Esophagus muscularis mucosa (tissue), 4 donors: ENCODE measurements around the gene PRIM1. TPM values are rescaled to one million over a fixed set of nuclear protein-coding genes. Genes with fewer than 3 reads are reported as not detected.

Source experiments
- DNase-seq: peaks from one replicate; pipeline ENCODE4 v3.0.0-alpha.2; 2017; ENCODE audit errors: extremely low spot score
- H3K27ac ChIP-seq, 4 donors: fragments of 200-600 bp; sonication (generic); replicated peaks in 1 of 4; 1 replicate in 3 of 4; 2 replicates in 1 of 4; pipeline ENCODE4 v1.5.1; 2016 to 2019; ENCODE audit warnings: mild to moderate bottlenecking in 1 of 4
- H3K27me3 ChIP-seq, 4 donors: fragments of 200-600 bp; sonication (generic); one replicate each; pipeline versions ENCODE4 v1.5.1 to v1.6.0; 2016 to 2019
- H3K36me3 ChIP-seq, 4 donors: fragments of 200-600 bp; sonication (generic); one replicate each; pipeline ENCODE4 v1.5.1; 2016 to 2019
- H3K4me1 ChIP-seq, 4 donors: fragments of 200-600 bp; sonication (generic); one replicate each; pipeline ENCODE4 v1.5.1; 2016 to 2019
- H3K4me3 ChIP-seq, 4 donors: fragments of 200-600 bp; sonication (generic); 1 replicate in 2 of 4; 2 replicates in 2 of 4; pipeline ENCODE4 v1.5.1; 2016 to 2019; ENCODE audit warnings: mild to moderate bottlenecking in 4 of 4, moderate library complexity in 1 of 4
- H3K9me3 ChIP-seq, 4 donors: fragments of 200-600 bp; sonication (generic); 1 replicate in 3 of 4; 2 replicates in 1 of 4; pipeline ENCODE4 v1.5.1; 2016 to 2019
- CTCF ChIP-seq, 3 experiments: fragments of 200-600 bp in 2 of 3; fragments of 450-650 bp in 1 of 3; sonication (generic) in 2 of 3; IDR thresholded peaks; one replicate each; pipeline ENCODE4 v1.5.1; 2017 to 2019; ENCODE audit warnings: antibody characterized with exemption in 3 of 3, mild to moderate bottlenecking in 2 of 3, moderate library complexity in 1 of 3
- EP300 ChIP-seq: sonication (generic); formaldehyde crosslinking; IDR thresholded peaks from one replicate; pipeline ENCODE4 v1.6.1; 2017; ENCODE audit warnings: antibody characterized with exemption
- POLR2A ChIP-seq: fragments of 450-650 bp; IDR thresholded peaks from one replicate; pipeline ENCODE4 v1.6.1; 2017; ENCODE audit warnings: antibody characterized with exemption, moderate library complexity, mild to moderate bottlenecking, low read depth
- POLR2AphosphoS5 ChIP-seq, 2 donors: sonication (generic); formaldehyde crosslinking; IDR thresholded peaks; one replicate each; pipeline ENCODE4 v1.6.1; 2017; ENCODE audit warnings: antibody characterized with exemption in 2 of 2
- WGBS: methylation state at CpG from one replicate; pipeline ENCODE4 v1.1.5; 2018; 5-methylcytosine and 5-hydroxymethylcytosine counted together
- intact Hi-C: fragments of 100-400 bp; cut with DNase I; formaldehyde crosslinking; loops from one replicate; pipeline ENCODE4 v1.15.1; 2023
- total RNA-seq, 4 donors: library from RNA; depleted of rRNA; stranded (reverse); fragments of >200 nt; gene quantifications; one replicate each; pipeline versions ENCODE4 v1.1.0 to v1.2.1, GENCODE V29; 2016

The PRIM1 gene
- total RNA-seq, 4 donors from 2014 or later, result 2.2 to 4.2 (median 3.2) TPM

DNA sequence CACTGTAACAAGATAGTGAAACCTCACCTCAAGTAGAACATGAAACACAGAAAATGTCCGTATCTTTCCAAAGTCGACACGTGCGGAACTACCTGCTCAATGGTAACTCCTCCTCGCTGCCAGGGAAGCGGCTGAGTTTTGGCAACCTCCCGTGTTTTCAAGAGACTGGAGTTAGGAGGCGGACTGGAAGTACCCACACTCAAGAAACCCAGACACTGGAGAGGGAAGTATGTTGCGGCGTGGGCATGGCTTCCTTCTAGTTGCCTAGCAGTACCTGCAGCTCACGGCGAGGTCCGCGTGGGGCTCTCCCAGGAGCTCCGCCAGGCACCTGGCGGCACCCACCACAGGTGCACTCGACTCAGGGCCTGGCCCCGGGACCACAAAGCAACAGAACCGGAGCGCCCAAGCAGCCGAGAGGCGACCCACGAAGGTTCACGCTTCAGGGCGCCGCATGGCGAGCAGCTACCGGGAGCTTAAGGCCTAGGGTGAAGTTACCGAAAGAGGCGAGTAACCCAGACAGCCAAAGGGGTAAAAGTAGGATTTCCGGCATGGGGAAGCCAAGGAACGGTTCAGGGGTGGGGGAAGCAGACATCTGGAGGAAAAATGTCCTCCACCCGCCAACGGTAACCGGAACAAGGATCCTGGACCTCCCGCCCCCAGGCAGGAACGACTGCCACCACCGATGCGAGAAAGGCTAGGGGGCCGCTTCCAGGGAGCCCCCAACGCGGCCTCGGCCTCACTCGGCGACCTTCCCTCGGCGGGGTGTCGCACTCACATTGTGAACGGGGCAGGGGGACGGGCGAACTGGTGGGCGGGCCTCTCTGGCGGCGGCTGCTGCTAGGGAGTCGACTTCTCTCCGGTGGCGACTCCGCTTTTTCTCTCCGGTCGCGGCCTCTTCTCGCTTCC lies 64.6 kb downstream of the PRIM1 start:
- intact Hi-C loops, result loop anchor here (1.0 to 5.0 kb wide), 2 partner anchors 38 to 40 kb away; partner anchors contain the start of genes ATP5F1B and NACA
- WGBS, result under 1% methylated on average over 27 of the region's 62 CpGs
- Histone ChIP-seq H3K27me3 (no peaks in the 10 kb centered on the region), H3K9me3 (no peaks in the 10 kb centered on the region), H3K4me1 (peaks cover 28 to 57% (median 49%) of the 10 kb centered on the region in 4 donors), H3K4me3 (peak overlapping the region; percentile 80 to 98 (median 96)), H3K36me3 (peaks cover 0 to 5% (median 2%) of the 10 kb centered on the region in 4 donors), H3K27ac (peak overlapping the region; percentile 99 to 100 (median 100))
- DNase-seq, result peak; percentile 92
- TF ChIP-seq POLR2AphosphoS5 (IDR thresholded peaks at IDR 0.05), result peak in 1 of 2 donors; percentile 52
- TF ChIP-seq POLR2A, result no peak

GRCh38 chr12:56684745-56685359 lies 67.3 kb downstream of the PRIM1 start:
- H3K4me1 ChIP-seq, result peaks cover 48 to 82% (median 71%) of the 10 kb centered on the region in 4 donors
- WGBS, result 56% methylated on average over 8 of the region's 8 CpGs
- H3K4me3 ChIP-seq, result peak overlapping the region; percentile 22 to 80 (median 26)
- peaks cover 0 to 16% (median 8%) of the 10 kb centered on the region in 4 donors for H3K36me3 ChIP-seq
- H3K27me3 ChIP-seq, result no peaks in the 10 kb centered on the region
- TF ChIP-seq POLR2A (no peak), POLR2AphosphoS5 (IDR thresholded peaks at IDR 0.05) (no peak), CTCF (IDR thresholded peaks at IDR 0.05) (no peak), EP300 (no peak)
- DNase-seq, result no peak
- intact Hi-C loops, result loop anchor here (5.0 kb wide), 1 partner anchor 38 kb away; the partner anchor contains the start of gene ATP5F1B
- H3K27ac ChIP-seq, result peak overlapping the region; percentile 8 to 100 (median 22)
- H3K9me3 ChIP-seq, result no peaks in the 10 kb centered on the region

- no peaks in the 10 kb centered on the region for H3K9me3 ChIP-seq
- H3K4me3 ChIP-seq, result no peak overlapping the region
- no peak overlapping the region for H3K27ac ChIP-seq
- DNase-seq, result no peak
- H3K36me3 ChIP-seq, result peaks cover 0 to 26% (median 8%) of the 10 kb centered on the region in 4 donors
- TF ChIP-seq CTCF (IDR thresholded peaks at IDR 0.05), result no peak
- intact Hi-C loops, result no loop called here
- H3K4me1 ChIP-seq, result peaks cover 62 to 95% (median 83%) of the 10 kb centered on the region in 4 donors
- H3K27me3 ChIP-seq, result no peaks in the 10 kb centered on the region
- 89% methylated on average over 6 of the region's 6 CpGs for whole genome bisulfite sequencing
Observed at GRCh38 chr12:56682323-56682722, 69.8 kb downstream of the PRIM1 start.

Other genes starting within 250 kb of the PRIM1 start
- 10 to 100 TPM; 31.6 to 49.4 (median 40.4) TPM for gene RBMS2, start 230.5 kb downstream of the PRIM1 start, total RNA-seq
- 10 to 100 TPM; 45.4 to 65.6 (median 61.5) TPM for gene BAZ2A, start 122.0 kb downstream of the PRIM1 start, total RNA-seq
- 100 to 1,000 TPM; 383 to 465 (median 424) TPM for gene ATP5F1B, start 106.3 kb downstream of the PRIM1 start, total RNA-seq
- 100 to 1,000 TPM in 1 of 4 donors, 10 to 100 TPM in 3; 86.8 to 118 (median 92.0) TPM for gene PTGES3, start 64.0 kb downstream of the PRIM1 start, total RNA-seq
- gene NACA, start 27.0 kb downstream of the PRIM1 start, total RNA-seq, result 1,000 to 10,000 TPM in 3 of 4 donors, 100 to 1,000 TPM in 1; 913 to 1,477 (median 1,221) TPM
- 1 to 10 TPM in 2 of 4 donors, under 1 TPM in 2; 0.58 to 1.8 (median 1.00) TPM for gene HSD17B6, start 11.0 kb upstream of the PRIM1 start, total RNA-seq
- gene SDR9C7, start 182.1 kb upstream of the PRIM1 start, total RNA-seq, result under 1 TPM in 2 of 4 donors, not detected in 2; 0.40 to 0.42 TPM
- gene RDH16, start 205.3 kb upstream of the PRIM1 start, total RNA-seq, result under 1 TPM in 3 of 4 donors, not detected in 1; 0.17 to 0.69 (median 0.42) TPM